GM21381 (cell line): Measurements from ENCODE around the gene MSH3.
"Not testable (repeated sequence)": the region's sequence is repeated elsewhere in the genome, so short reads cannot be mapped to it uniquely, and the experiment has no call there.

Source experiments
- ATAC-seq: cut with Tn5 transposase; IDR thresholded peaks from one replicate; pipeline ENCODE4 v1.9.1; 2021; ENCODE audit warnings: mild to moderate bottlenecking, moderate library complexity; ENCODE audit not compliant: unreplicated experiment

Gene MSH3

DNA sequence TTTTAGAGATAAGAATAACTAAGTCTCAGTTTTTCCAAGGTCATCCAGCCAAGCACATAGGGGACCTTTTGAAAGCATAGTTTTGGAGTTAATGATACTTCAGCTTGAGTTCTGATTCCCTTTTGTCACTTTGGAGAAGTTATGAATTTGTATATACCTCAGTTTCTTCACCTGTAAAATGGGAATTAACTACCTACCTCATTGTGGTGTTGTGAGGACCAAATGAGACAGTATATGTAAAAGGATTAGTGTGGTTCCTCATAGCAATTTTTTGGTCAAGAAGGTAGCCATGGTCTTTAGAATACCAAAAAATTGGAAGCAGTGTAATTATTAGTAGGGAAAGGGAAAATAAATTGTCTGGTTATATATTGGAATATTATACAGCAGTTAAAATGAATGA, 98.0 kb downstream of the MSH3 start:
- no peak for ATAC-seq

GRCh38 chr5:80753712-80754111, 99.3 kb downstream of the MSH3 start:
- ATAC-seq = no peak

DNA sequence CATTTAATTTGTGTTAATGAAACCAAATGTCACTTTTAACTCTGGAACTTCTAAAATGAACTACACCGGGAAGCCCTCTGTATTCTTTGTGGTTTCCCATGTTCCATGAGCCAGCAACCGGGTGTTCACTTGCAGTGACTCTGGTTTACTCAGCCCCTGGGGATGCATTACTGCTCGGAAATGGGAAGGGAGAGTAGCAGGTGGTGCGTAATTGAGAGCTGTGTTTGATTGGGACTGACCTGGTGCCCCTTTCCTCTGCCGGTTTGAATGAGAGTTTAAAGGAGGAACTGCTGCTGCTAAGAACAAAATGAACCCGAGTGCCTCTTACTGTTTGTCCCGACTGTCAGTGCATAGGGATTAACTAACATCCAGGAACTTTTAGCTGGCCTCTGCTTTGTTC, 100.4 kb downstream of the MSH3 start:
- peak; percentile 50 for ATAC-seq

DNA sequence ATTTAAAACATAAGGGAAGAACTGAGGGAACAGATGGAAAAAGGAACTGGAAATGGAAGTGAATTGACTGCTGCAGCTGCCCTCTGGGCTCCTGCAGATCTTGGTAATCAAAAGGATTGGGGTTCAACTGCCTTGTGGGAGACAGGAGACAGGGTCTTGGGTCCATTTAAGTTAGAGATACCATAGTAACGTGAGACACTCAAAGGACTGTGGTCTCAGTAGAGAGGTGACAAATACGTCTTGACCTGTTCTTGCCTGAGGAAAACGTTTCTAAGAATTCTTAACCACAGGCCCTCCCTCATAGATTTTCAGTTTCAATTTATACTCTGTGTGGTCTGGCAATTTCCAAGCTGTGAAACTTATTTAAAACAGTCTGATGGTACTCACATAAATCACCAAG, 101.2 kb downstream of the MSH3 start:
- ATAC-seq = peak; percentile 96

DNA sequence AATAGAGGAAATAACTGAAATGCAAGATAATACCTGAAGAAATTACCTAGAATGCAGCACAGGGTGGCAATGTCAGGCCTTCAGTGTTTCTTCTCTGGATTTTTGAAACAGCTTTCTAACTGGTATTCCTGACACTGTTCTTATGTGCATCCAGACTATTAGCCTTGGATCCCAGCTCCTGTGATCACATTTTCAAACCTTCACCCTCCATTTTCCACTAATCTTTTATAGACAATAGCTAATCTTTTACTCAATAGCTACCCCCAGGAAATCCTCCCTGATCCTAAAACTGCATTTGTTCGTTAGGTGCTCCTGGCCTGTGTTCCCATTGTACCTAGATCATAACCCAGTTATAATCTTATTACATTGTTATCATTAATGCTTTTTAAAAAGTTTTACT, 101.8 kb downstream of the MSH3 start:
- ATAC-seq = no peak

- ATAC-seq = no peak
Measured at GRCh38 chr5:80757290-80757689, 102.8 kb downstream of the MSH3 start.

DNA sequence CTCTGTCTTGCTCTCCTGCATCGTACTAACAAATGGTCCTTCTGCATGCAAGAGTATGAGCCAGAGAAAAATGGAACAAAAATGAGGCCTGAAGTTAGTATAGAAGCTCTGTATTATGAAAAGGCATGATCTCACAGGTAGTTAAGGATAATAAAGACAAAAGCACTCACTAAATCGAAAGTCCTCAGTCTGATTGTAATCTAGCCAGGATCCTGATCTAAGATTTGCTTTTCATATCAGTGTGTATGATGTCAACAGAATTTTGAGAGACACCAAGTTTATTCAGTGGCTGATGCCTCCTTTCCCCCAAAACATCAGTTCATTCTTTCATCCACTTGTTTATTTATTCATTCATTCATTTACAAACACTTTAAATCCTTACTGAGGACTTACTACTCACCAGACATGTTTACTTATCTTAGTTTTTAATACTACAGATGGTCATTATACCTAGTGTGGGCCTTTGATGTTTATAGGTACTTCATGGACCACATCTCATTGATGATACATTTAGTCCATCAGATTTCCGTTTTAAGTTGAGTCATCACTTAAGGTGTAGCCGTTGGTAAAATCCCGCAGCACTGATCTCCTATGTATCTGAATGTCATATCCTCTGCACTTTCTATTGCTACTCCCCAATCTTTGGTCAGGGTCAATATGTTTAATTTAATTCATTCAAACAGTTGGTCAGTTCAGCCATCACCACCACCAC, 105.6 kb downstream of the MSH3 start:
- no peak for ATAC-seq

GRCh38 chr5:80760680-80761079, 106.2 kb downstream of the MSH3 start:
- no peak for ATAC-seq

GRCh38 chr5:80761176-80761575, 106.7 kb downstream of the MSH3 start:
- no peak for ATAC-seq

GRCh38 chr5:80761966-80762365, 107.5 kb downstream of the MSH3 start:
- no peak for ATAC-seq

- no peak for ATAC-seq
Measured at GRCh38 chr5:80762573-80762972, 108.1 kb downstream of the MSH3 start.

- no peak for ATAC-seq
Measured at GRCh38 chr5:80763211-80763610, 108.8 kb downstream of the MSH3 start.

- no peak for ATAC-seq
Measured at GRCh38 chr5:80763873-80764647, 109.6 kb downstream of the MSH3 start.

- no peak for ATAC-seq
Measured at GRCh38 chr5:80764786-80765185, 110.3 kb downstream of the MSH3 start.

DNA sequence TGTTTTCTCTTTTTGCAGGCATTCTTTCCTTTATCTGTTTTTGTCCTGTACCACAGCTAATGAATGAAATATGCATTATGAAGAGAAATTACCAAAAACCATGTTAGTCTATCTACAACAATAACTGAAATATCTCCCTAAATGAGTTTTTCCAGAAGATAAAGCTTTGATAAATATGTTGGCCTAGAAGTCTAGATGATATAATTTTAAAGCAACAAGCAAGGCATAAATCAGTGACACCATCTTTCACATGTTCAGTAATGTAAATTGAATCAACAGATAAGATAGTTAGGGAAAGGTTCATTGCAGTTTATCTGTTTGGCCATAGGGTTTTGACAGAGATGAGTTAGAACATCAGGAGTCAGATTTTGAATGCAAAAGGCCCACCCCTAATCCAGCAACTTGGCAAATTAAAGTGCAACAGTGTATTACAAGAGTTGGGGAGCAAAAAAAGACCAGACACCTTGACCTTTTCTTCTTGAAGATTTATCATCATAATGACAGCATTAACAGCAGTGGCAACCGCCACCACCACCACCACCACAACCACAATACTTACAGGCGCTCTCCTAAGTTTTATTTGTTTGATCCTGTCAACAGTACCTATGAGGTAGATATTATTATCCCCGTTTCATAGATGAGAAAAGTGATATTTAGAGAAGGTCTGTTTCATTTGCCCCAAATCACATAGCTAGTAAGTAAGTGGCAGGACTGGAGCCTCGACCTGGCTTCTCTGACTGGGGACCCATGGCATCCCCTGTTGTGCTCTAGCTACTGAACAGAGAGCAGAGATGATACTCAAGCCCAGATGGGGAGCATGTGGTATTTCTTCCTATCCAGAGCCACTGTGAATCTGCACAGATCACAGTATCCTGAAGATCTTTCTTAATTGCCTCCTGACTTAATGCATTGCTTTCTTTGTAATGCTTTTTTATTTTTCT, 123.2 kb downstream of the MSH3 start:
- ATAC-seq = no peak

- no peak for ATAC-seq
Measured at GRCh38 chr5:80780024-80780423, 125.6 kb downstream of the MSH3 start.

- ATAC-seq = no peak
Measured at GRCh38 chr5:80780761-80781285, 126.4 kb downstream of the MSH3 start.

DNA sequence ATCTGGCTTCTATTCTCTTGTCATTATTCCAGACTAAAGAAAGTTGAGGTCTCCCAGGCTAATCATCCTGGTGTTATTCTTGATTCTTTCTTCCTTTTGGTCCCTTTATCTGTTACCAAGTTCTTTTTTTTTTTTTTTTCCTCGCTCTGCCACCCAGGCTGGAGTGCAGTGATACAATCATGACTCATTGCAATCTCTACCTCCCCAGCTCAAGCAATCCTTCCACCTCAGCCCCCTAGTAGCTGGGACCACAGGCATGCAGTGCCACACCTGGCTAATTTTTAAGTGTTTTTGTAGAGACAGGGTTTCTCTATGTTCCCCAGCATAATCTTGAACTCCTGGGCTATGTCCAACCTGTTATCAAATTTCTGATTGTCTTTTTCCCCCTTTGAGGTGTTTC, 126.9 kb downstream of the MSH3 start:
- ATAC-seq = no peak

DNA sequence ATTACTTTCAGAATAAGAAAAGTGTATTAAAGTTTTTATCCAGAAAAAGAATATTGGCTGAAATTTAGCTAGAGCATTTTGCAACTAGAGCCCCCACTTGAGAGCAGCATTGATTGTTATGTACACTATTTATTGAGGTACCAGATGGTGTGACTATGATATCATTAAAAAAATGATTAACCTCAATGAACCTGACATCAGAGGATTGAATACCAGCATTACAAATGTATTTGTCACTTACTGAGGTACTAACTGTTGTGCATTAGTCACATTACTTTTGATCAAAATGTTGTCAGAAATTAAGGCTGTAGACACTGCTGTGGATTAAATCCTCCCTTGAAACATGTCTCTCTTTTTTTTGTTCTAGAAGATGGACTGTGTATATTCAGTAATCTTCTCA, 128.2 kb downstream of the MSH3 start:
- ATAC-seq = no peak

DNA sequence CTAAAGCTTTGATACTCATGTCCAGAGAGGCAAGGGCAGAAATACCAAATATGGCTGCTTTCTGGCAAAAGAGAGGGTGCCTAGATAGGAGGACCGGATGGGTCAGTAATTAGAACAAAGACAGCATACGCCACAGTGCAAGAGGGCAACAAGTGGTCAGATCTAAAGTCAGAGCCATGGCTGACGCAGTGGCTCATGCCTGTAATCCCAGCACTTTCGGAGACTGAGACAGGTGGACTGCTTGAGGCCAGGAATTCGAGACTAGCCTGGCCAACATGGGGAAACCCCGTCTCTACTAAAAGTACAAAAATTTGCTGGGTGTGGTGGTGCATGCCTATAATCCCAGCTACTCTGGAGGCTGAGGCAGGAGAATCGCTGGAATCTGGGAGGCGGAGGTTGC, 129.3 kb downstream of the MSH3 start:
- not testable (repeated sequence) for ATAC-seq

GRCh38 chr5:80784451-80784850, 130.0 kb downstream of the MSH3 start:
- no peak for ATAC-seq
